SK-N-MC (cell line): ENCODE data around the gene PWWP2B.

Experiments
- DNase-seq: peaks from one replicate; pipeline ENCODE4 v3.0.0-alpha.2; 2011; ENCODE audit warnings: low read depth, low spot score
- H3K27ac ChIP-seq: fragments of 200-600 bp; sonication (generic); 2 replicates; pipeline ENCODE4 v1.5.1; 2016; ENCODE audit warnings: mixed run types
- H3K36me3 ChIP-seq: fragments of 200-600 bp; sonication (generic); 2 replicates; pipeline ENCODE4 v1.6.1; 2017; ENCODE audit warnings: antibody characterized with exemption, low read length, mixed read lengths; ENCODE audit not compliant: insufficient read depth
- H3K4me3 ChIP-seq: fragments of 200-600 bp; sonication (generic); 2 replicates; pipeline ENCODE4 v1.5.1; 2016
- H3K9ac ChIP-seq: fragments of 200-600 bp; sonication (generic); 2 replicates; pipeline ENCODE4 v1.8.0; 2017; ENCODE audit warnings: mixed run types, mixed read lengths; ENCODE audit not compliant: insufficient read length
- H3K9me3 ChIP-seq: fragments of 200-600 bp; sonication (generic); 2 replicates; pipeline ENCODE4 v1.6.1; 2017; ENCODE audit warnings: low read depth, mild to moderate bottlenecking, antibody characterized with exemption, low read length, moderate library complexity, mixed read lengths
- EZH2 ChIP-seq: fragments of 200-600 bp; sonication (generic); IDR thresholded peaks from one replicate; pipeline ENCODE4 v1.6.1; 2017; ENCODE audit warnings: antibody characterized with exemption
- FOXP2 ChIP-seq: optimal IDR thresholded peaks from 2 replicates; pipeline ENCODE3; 2011; ENCODE audit warnings: mild to moderate bottlenecking, moderate library complexity; ENCODE audit not compliant: insufficient read depth; ENCODE audit errors: extremely low read length, control extremely low read depth
- POLR2AphosphoS5 ChIP-seq: IDR thresholded peaks from 2 replicates; pipeline ENCODE4 v1.6.1; 2012; ENCODE audit warnings: mild to moderate bottlenecking, low read depth, low read length, borderline replicate concordance

Gene PWWP2B

DNA sequence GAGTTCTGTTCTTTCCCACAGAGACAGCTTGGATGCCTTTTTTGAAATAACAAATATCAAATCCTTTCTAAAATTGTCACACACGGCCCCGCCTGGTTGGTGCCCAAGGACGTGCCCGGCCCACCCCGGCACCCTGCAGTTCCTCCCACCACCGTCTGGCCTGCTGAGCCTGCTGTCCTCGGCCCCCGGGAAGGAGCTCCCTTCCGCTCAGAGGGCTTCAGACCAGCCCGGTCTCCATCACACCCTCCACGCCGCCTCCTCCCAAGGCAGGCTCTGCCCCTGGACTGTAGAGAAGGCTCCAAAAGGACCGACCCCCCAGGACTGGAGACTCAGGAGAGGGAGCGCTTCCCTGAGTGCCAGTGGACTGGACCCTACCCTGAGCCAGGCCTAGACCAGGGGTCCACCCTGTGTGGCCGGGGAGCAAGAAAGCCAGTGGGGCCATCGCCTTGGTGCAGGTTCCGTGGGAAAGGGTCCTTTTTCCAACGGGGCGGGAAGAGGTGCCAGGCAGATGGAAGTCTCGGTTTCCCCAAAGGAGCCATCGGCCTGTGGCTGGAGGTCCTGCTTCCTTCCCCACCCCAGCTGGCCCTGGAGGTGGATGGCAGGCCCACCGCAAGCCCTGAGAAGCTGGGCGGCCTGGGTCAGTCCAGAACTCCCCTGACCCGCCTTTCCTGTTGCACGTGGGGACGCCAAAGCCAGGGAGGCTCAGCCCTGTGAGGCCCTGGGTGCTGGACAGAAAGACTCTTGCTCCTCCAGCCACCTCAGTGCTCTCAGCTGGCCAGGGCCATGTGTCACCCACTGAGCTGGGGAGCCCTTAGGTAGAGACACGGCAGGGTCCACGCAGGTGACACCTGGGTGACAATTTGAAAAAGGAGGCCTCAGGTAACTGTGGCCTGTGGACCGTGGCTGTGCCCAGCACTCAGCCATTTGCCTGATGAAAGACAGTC, 69.8 kb downstream of the PWWP2B start:
- H3K9me3 ChIP-seq: no peaks in the 10 kb centered on the region
- no peak overlapping the region for H3K9ac ChIP-seq
- no peak overlapping the region for H3K4me3 ChIP-seq
- TF ChIP-seq POLR2AphosphoS5: no peak
- TF ChIP-seq FOXP2: no peak
- TF ChIP-seq EZH2: no peak
- H3K27ac ChIP-seq: no peak overlapping the region
- DNase-seq: no peak
- H3K36me3 ChIP-seq: no peaks in the 10 kb centered on the region
